Left ventricle myocardium inferior (tissue), 1 donor: Measurements from ENCODE around the gene RETSAT. TPM values are rescaled to one million over a fixed set of nuclear protein-coding genes. Genes with fewer than 3 reads are reported as not detected.
"Not testable (repeated sequence)": the region's sequence is repeated elsewhere in the genome, so short reads cannot be mapped to it uniquely, and the experiment has no call there.

Experiments
- DNase-seq: peaks from one replicate; pipeline ENCODE4 v3.0.0-alpha.2; 2020
- H3K27ac ChIP-seq: fragments of 200-600 bp; replicated peaks from 2 replicates; pipeline ENCODE4 v1.8.0; 2021
- H3K27me3 ChIP-seq: fragments of 200-600 bp; 2 replicates; pipeline ENCODE4 v1.8.0; 2021; ENCODE audit warnings: low read depth
- H3K36me3 ChIP-seq: fragments of 200-600 bp; 2 replicates; pipeline ENCODE4 v1.8.0; 2021
- H3K4me1 ChIP-seq: fragments of 200-600 bp; 2 replicates; pipeline ENCODE4 v1.8.0; 2021
- H3K4me3 ChIP-seq: fragments of 200-600 bp; 2 replicates; pipeline ENCODE4 v1.8.0; 2021; ENCODE audit warnings: mild to moderate bottlenecking, moderate library complexity
- H3K9me3 ChIP-seq: fragments of 200-600 bp; replicated peaks from 2 replicates; pipeline ENCODE4 v1.8.0; 2021
- intact Hi-C: fragments of 100-400 bp; cut with micrococcal nuclease; formaldehyde crosslinking; loops from one replicate; pipeline ENCODE4 v1.11.0; 2022
- total RNA-seq: library from RNA; stranded (reverse); fragmentation: NEBNext Ultra II Directional; extraction: Animal tissue kit (Norgen Biotek cat#: 25700); gene quantifications from one replicate; pipeline ENCODE4 v1.2.1, GENCODE V29; 2021
- TF ChIP-seq, protein P1 (sequence below): fragments of 200-600 bp; IDR thresholded peaks from 2 replicates; pipeline ENCODE4 v1.8.0; 2021; ENCODE audit warnings: antibody characterized with exemption, mild to moderate bottlenecking, borderline replicate concordance
- donor health status: DM: no; HTN: yes; CAD: no; lungs with severe emphysema.

Gene RETSAT
- total RNA-seq, 1 donor from 2014 or later = 39.4 TPM

DNA sequence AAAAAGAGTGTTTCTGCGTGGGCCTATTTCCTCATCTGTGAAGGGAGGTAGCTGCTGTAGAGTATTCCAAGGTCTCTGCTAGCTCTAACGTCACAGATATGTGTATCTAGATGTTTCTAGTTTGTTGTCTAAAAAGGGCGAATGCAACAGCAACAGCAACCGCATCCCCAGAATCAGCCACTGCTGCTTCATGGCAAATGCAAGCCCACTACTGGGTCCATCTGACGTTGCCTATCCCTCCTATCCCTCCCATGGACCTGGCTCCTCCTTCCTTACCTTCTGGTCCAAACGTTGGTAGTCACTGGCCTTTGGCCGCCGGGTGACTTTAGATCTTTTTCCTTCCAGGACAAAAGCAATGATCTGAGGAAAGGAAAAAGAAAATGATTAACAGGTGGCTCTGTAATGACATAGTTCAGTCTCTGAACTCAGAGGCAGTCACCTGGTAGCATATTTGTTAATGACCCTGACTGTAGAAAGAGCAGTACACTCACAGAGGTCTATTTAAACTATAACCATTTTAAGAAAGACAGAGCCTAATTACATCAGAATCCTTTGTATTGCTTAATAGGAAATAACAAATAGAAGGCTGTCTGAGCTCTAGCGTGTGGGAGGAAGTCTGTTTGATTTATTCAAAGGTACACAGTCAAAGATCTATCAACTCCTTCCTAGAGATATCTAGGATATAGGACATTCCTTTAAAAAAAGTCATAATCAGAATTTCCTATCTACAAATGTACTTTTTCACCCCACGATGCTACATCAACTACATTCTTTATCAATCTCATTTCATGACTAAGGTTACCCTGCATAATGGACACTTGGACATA lies 29.5 kb downstream of the RETSAT start:
- no peak for DNase-seq
- peaks cover 51% of the 10 kb centered on the region for H3K36me3 ChIP-seq
- H3K4me1 ChIP-seq = peaks cover 78% of the 10 kb centered on the region
- TF ChIP-seq, protein P1, sequence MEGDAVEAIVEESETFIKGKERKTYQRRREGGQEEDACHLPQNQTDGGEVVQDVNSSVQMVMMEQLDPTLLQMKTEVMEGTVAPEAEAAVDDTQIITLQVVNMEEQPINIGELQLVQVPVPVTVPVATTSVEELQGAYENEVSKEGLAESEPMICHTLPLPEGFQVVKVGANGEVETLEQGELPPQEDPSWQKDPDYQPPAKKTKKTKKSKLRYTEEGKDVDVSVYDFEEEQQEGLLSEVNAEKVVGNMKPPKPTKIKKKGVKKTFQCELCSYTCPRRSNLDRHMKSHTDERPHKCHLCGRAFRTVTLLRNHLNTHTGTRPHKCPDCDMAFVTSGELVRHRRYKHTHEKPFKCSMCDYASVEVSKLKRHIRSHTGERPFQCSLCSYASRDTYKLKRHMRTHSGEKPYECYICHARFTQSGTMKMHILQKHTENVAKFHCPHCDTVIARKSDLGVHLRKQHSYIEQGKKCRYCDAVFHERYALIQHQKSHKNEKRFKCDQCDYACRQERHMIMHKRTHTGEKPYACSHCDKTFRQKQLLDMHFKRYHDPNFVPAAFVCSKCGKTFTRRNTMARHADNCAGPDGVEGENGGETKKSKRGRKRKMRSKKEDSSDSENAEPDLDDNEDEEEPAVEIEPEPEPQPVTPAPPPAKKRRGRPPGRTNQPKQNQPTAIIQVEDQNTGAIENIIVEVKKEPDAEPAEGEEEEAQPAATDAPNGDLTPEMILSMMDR = no peak
- H3K4me3 ChIP-seq = peak overlapping the region; percentile 81
- no peaks in the 10 kb centered on the region for H3K27me3 ChIP-seq
- intact Hi-C loops = no loop called here
- H3K9me3 ChIP-seq = no peaks in the 10 kb centered on the region
- no peak overlapping the region for H3K27ac ChIP-seq

DNA sequence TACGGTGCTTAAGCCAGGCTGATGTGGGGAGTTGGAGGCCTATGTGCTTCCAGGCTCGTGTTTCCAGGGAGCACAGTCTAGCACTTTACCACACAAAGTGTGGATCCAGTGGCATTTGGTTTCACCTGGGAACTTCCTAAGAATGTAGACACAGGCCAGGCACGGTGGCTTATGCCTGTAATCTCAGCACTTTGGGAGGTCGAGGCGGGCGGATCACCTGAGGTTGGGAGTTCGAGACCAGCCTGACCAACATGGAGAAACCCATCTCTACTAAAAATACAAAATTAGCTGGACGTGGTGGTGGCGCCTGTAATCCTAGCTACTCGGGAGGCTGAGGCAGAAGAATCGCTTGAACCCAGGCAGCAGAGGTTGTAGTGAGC lies 30.4 kb downstream of the RETSAT start:
- H3K9me3 ChIP-seq, H3K27me3 ChIP-seq, DNase-seq, H3K27ac ChIP-seq, H3K4me3 ChIP-seq, intact Hi-C loops: not testable (repeated sequence)
- Histone ChIP-seq H3K36me3 (peaks cover 58% of the 10 kb centered on the region), H3K4me1 (peaks cover 79% of the 10 kb centered on the region)

DNA sequence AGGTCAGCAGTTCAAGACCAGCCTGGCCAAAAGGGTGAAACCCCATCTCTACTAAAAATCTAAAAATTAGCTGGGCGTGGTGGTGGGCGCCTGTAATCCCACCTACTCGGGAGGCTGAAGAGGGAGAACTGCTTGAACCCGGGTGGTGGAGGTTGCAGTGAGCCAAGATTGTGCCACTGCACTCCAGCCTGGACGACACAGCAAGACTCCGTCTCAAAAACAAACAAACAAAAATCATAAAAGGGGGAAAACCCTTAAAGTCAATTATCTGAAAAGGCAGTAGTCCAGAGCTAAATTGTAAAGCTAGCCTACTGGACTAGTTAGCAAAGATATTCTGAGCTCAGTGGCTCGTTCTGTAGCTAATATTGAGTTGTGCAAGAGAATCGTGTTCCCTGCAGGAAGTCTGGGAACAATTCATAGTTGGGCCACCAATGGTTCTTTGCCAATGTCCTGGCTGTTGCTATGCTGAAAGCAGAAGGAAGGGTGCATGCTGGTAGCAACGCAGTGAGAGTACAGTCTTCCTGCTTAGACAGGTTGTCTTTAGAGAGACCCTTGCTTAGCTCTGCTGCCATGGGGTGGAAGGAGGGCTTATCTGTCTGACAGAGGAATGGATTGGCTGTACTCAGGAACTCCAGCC lies 30.9 kb downstream of the RETSAT start:
- TF ChIP-seq, protein P1 = no peak
- peaks cover 80% of the 10 kb centered on the region for H3K4me1 ChIP-seq

DNA sequence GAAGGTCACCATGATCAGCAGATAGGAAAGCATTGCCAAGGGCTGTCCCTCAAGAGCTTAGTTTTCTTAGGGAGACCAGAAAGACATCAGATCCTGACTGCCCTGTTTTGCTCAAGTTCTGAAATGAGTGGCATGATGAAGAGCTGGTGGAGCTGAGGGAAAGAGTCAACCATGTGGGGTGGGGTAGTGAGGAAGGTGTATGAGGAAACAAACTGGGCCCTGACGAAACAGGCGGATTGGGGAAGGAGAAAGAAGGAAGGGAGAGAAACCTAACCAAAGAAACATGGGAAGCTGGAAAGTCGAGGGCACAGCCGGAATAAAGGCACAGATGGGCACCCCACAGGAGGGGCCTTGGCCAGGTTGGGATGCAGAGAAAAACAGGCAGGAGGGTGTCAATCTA lies 34.5 kb downstream of the RETSAT start:
- Histone ChIP-seq H3K9me3 (no peaks in the 10 kb centered on the region), H3K4me3 (no peak overlapping the region), H3K27me3 (no peaks in the 10 kb centered on the region), H3K4me1 (peaks cover 51% of the 10 kb centered on the region), H3K36me3 (peaks cover 90% of the 10 kb centered on the region), H3K27ac (no peak overlapping the region)
- TF ChIP-seq, protein P1 = no peak
- intact Hi-C loops = no loop called here
- DNase-seq = no peak

More for the DNA sequence above, 30.9 kb downstream of the RETSAT start:
- Histone ChIP-seq H3K27me3 (no peaks in the 10 kb centered on the region), H3K36me3 (peaks cover 62% of the 10 kb centered on the region), H3K4me3 (no peak overlapping the region), H3K9me3 (no peaks in the 10 kb centered on the region), H3K27ac (no peak overlapping the region)
- no peak for DNase-seq
- intact Hi-C loops = no loop called here

DNA sequence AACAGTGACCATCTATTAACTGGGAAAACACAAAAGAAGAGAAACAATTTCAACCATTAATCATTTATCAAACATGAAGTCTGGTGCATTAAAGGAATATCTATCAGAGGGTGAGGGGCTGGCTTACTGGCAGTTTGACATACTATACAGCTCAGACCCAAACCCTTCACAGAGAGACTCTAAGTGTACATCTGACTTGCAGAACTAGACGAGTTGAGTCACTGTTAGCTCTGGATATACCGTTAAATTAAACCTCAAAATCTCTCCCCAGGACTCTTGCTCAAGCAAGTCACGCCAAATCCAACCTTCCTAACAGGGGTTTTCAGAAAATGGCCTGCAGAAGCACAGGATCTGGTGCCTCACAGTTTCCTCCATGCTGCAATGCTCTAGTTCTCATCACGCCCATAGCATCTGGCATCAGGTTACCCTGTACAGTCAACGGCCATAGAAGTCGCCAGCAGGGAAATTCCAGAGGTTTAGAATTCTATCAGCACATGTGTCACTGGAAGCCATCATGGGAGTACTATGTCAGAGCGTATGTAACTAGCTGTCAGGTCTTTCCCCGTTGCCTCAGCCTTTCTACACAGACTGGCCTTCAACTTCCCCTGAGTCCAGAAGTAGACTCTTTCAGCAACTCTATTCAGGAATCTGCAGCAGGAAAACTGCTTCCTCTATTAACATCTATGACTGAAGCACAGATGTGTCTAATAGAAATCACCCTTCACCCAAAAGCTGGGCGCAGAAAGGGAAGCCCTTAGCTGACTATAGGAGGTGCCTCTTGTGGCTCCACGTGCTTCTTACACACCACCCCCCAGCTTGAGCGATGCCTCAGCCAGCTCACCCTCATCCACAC lies 35.9 kb downstream of the RETSAT start:
- TF ChIP-seq, protein P1 = no peak
- peaks cover 50% of the 10 kb centered on the region for H3K4me1 ChIP-seq
- peaks cover 86% of the 10 kb centered on the region for H3K36me3 ChIP-seq

DNA sequence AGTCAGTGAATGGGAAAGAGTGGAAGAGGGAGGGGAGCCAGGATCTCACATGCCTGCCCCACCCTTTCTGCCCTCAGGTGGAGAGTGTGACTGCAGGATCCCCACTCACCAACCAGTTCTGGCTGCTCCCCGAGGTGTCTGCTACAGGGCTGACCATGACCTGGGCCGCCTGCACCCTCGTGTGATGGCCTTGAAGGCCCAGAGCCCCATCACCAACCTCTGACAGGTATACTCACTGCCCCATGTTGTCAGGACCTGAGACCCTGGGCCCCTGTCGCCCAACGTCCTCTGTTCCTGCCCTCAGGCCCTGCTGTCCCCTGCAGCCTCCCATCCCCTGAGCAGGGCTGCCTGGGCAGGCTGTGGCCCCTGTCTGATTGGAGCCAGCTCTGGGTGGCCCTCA lies 38.4 kb downstream of the RETSAT start:
- intact Hi-C loops, H3K4me3 ChIP-seq, H3K9me3 ChIP-seq, DNase-seq, H3K27me3 ChIP-seq, H3K27ac ChIP-seq: not testable (repeated sequence)
- Histone ChIP-seq H3K36me3 (peaks cover 62% of the 10 kb centered on the region), H3K4me1 (peaks cover 28% of the 10 kb centered on the region)

More for the DNA sequence above, 35.9 kb downstream of the RETSAT start:
- H3K27me3 ChIP-seq = no peaks in the 10 kb centered on the region
- intact Hi-C loops = no loop called here
- no peak overlapping the region for H3K4me3 ChIP-seq
- H3K27ac ChIP-seq = no peak overlapping the region
- DNase-seq = no peak
- H3K9me3 ChIP-seq = no peaks in the 10 kb centered on the region
